Hematopoietic multipotent progenitor cell treated with erythropoietin and hydrocortisone succinate and interleukin-3 and kit ligand, for 6 days (in vitro differentiated cells): ENCODE data around the gene KLF11.

Experiments
- DNase-seq: peaks from one replicate; pipeline ENCODE4 v3.0.0-alpha.2; 2015

KLF11 gene

DNA sequence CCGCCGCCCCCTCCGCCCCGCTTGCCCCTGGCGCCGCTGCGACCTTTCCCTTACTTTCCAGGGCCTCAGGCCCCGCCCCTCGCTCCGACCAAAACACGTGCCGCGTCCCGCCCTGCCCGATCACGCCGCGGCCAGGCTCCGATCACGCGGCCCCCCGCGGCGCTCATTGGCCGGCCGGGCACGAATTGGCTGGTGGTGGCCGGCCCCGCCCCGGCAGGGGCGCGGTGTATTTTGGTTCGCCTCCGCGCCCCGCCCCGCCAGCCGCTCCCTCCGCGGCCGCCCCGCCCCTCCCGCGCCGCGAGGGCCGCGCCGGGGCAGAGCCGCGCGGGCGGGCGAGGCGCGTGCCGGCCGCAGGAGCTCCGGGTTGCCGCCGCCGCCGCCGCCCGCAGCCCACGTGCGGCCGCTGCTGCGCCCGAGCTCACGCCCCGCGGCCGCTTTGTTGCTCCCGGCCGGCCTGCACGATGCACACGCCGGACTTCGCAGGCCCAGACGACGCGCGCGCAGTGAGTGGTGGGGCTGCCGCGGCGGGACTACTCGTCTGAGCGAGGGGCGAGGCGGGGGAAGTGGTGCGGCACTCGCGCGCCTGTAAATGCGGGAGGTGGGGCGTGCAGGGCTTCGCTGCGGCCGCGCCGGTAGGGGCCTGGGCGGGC is at the start of gene KLF11:
Gene KLF11 (plus strand): TSS at position 295 of the 650 bp plus-strand sequence. CDS start 167 bp downstream, at position 462.
- DNase-seq = peak; percentile 92

DNA sequence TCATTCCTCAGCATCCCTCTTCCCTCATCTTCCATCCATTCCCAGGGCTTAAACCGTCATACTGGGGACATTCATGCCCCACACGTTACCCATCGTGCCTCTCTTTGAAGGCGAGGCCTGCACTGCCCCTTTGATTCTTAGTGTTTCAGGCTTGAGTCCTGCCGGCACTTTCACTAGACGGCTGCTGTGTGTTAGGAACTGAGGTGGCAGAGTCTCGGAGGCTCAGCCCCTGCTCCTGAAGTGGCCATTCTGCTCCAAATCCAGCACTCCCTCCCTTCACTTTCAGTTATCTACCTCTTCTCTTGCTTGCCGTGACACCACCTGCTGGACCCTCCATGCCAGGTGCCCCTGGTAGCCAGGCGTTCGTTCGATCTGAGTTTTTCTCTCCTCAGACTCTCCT is 48.9 kb upstream of the KLF11 start:
- DNase-seq = no peak

DNA sequence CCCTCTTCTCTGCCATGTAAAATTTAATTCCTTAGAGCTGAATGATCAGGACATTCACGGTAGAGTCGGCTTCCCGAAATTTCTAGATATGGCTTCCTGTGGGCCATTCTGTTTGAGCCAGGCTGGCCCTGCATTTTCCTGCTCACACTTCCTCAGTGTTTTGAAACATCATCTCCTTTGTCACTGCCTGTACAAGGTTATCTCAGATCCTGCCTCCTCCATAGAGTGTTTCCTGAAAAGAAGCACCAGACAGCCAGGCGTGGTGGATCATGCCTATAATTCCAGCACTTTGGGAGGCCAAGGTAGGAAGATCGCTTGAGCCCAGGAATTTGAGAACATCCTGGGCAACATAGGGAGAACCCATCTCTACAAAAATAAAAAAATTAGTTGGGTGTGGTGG is 48.3 kb upstream of the KLF11 start:
- DNase-seq = no peak

DNA sequence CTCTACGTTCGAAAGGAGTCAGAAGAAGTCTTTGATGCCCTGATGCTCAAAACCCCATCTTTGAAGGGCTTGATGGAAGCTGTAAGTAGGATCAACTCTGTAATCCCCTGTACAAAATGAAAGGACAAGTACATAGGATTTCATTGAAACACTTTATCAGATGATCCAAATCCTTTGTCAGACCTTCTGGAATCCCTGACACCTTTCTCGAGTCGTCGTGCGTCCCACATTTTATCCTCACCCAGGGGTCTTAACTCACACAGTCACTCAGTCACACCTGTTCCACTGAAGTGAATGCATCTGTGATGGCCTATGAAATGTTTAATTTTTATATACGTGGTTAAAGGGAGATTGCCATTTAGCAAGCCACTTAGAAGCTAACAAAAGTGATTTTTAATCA is 47.0 kb upstream of the KLF11 start:
- DNase-seq = no peak

DNA sequence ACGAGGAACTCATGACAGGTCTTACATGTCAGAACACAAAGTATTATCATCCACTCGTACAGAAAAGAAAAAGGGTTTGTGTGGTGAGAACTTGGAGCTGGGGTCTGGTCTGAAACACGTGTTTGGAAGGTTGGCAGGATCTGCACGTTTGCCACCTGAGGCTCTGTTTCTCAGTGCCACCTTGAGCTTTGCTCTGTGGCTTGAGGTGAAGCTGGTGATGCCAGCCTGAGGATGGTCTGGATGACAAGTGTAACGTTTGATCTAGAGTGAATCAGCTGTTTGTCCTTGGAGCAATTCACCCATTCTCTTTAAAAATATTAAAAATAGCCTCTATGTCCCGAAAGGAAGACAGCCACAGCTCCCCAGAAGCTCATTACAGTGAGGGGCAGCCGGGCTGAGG is 45.4 kb upstream of the KLF11 start:
- no peak for DNase-seq

DNA sequence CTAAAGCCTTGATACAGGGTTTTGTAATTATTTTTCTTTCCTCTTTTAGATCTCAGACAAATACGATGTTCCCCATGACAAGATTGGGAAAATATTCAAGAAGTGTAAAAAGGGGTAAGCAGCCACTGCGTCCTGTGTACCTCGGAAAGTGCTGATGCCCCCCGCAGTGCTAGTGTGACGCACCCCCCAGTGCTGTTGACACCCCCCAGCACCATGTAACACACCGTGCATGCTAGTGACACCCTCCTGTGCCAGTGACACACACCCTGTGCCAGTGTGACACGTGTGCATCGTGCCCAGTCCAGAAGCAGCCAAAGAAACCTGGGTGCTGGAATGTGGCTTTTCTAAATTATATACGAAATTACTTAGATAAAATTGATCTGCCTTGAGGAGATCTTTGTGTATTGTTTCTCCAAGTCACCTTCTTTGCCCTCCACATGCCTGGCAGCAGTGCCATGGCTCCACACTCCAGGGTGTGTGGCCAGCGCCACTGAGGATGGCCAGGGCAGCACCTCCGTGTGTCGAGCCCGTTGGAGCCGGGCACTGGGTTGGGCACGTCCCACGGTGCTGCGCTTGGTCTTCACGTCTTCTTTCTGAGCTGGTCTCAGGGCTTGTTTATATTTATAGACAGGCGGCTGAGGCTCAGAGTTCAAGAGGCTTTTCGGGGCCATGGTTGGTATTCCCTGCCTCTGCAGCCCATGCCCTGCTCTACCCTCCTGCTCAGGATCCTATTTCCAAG is 44.3 kb upstream of the KLF11 start:
- no peak for DNase-seq

DNA sequence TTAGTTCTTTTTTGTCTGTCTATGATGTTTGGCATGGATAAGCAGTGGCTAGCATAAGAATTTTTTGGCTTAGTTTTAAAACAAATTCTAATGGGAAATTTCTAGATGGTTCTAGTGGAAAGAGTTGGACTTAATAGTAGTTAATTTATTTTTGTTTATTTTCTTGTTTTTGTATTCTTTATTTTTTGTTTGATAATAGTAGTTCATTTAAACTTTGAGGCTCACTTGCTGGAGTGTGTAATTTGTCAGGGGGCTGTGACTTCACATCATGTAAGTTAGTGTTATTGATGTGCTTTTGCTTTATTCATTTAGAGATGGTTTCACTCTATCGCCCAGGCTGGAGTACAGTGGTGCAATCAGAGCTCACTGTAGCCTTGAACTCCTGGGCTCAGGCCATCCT is 43.7 kb upstream of the KLF11 start:
- no peak for DNase-seq

DNA sequence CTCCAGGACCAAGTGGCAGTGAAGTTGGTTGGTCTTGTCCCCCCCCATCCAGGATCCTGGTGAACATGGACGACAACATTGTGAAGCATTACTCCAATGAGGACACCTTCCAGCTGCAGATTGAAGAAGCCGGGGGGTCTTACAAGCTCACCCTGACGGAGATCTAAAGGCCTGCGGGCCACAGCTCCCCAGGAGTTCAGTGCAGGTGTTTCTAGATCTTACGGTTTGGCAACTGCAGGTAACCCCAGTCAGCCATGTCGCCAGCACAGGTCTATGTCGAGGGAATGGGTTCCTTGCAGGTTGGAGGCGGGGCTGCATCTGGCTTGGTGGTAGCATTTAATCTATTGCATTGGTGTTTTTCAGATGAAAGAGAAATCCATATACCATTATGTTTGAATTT is 42.8 kb upstream of the KLF11 start:
- DNase-seq = no peak

DNA sequence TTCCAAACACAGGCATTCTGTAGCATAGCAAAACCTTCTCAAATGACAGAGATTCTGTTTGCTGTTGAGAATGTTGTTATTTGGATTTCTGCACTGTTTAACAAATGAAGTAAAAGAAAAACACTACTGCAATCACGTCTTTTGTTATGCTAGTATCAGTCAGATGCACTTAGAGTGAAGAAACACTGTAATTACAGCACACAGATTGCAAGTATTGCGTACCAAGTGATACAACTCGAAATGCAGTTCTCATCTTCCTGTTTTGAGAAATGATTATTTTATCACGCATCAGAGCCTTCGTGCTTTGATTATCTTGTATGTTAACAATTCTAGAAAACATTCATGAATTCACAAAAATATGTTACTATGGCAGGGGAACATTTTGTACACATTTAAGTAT is 41.8 kb upstream of the KLF11 start:
- no peak for DNase-seq

DNA sequence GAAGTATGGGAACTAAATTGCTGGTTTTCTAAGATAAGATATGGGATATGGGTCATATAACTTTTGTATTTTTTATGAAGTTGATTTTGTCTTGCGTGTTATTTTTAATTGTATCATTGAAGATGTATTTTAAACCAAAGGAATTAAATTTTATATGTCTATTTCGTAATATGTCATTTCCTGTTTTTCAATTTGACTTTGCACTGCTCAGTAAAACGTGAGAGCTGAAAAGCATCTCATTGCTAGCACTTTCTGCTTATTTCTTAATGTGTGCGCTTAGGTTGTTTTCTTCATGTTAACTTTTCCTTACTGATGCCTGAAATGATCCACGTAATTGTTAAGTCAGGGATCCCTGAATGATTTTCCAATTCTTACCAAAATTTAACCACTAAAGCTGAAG is 41.2 kb upstream of the KLF11 start:
- no peak for DNase-seq

DNA sequence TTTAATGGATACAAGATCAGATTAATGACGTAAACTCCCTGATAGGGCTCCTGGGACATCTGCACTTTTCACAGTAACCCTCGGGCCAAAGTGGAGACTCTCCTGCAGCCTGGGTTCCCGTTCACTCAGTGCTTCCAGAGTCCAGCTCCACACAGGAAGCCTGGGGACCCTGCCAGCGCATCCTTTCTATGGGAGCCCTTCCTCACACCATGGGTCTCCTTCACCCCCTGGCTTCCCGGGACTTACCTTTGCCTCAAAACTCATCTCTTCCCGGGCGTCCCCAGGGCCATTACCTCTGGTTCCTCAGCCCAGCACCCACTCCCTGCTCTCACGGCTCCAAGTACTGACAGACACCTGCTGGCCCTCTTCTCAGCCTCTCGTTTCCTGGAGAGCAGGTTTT is 40.7 kb upstream of the KLF11 start:
- no peak for DNase-seq

DNA sequence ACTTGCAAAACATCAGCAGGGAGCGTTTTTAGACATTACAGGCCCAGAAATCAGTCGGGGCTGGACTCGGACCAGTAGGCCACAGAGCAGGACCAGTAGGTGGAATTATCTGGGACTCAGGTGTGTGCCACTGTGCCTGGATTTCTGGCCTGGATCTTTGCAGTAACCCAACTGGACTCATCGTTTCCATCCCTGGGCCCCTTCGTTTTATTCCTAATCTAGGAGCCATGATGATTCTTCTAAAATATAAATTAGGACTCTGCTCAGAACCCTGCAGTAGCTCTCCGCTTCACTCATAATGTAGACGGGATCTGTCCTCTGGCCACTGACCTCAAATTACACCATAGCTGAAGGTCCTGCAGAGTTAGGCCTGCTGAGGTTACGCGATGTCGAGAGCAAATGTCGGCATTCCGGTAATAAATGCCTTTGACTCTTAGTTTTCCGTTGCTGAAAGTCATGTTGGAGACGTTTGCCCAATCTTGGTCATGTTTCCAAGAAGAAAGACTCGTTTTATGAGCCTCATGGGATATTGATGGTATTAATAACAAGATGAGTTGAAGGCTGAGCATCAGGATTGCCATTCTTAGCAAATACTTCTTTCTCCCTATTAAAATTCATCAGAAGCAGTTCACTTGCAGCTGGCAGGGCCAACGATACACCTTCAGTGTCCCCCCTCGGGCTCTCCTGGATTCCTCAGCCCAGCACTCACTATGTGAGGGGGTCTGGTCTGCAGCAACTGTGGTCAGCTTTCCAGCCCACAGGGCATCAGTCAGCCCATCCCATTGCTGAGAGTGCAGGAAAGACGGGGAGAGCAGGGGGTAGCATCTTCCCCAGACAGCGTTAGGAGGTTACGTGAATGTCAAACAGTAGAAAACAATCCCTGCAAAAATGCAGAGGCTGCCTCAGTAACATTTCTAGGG is 39.9 kb upstream of the KLF11 start:
- DNase-seq = no peak

DNA sequence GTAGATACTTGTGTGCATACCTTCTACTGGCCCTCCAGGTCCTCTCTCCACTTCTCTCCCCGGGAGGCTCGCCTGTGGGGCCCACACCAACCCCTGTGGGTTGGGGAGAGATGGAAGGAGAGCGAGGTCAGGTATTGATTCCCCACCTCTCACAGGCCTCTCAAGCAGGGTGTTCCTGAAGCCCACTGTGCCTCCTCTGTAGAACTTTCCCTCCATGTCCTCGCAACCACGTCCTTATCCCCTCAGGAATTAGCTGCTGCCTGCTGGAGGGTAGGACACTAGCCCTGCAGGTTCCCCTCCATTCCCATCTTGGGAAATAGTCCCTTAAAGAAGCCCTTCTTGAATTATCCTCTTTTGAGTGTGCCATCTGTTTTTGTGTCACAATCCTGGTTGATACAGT is 38.9 kb upstream of the KLF11 start:
- DNase-seq = no peak

DNA sequence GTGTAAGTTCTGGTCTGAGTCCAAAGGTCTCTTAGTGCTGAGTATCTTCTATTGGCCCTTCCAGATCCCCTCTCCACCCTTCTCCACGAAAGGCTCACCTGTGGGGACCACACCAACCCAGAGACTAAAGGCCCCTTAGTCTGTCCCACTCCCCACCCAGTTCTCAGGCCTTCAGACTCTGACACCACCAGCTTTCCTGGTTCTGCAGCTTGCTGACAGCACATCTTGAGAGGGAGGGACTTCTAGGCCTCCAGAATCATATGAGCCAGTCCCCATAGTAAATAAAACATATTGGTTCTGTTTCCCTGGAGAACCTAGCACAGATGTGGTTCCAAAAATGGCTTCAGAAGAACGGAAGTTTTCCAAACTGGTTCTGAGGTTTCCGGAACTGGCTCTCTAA is 38.5 kb upstream of the KLF11 start:
- DNase-seq = no peak

DNA sequence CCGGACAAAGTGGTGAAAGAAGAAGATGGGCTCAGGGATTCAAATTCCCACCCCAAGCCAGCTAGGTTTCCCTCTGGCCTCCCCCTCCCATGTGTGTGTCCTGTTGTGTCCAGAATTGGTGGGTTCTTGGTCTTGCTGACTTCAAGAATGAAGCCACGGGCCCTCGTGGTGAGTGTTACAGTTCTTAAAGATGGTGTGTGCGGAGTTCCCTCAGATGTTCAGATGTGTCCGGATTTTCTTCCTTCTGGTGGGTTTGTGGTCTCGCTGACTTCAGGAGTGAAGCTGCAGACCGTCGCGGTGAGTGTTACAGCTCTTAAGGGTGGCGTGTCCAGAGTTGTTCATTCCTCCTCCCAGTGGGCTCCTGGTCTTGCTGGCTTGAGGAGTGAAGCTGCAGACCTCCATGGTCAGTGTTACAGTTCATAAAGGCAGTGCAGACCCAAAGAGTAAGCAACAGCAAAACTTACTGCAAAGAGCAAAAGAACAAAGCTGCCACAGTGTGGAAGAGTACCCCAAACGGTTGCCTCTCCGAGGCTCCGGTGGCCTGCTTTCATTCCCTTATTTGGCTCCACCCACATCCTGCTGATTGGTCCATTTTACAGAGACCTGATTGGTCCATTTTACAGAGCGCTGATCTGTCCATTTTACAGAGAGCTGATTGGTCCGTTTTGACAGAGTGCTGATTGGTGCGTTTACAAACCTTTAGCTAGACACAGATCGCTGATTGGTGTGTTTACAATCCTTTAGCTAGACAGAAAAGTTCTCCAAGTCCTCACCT is 37.7 kb upstream of the KLF11 start:
- DNase-seq = no peak

DNA sequence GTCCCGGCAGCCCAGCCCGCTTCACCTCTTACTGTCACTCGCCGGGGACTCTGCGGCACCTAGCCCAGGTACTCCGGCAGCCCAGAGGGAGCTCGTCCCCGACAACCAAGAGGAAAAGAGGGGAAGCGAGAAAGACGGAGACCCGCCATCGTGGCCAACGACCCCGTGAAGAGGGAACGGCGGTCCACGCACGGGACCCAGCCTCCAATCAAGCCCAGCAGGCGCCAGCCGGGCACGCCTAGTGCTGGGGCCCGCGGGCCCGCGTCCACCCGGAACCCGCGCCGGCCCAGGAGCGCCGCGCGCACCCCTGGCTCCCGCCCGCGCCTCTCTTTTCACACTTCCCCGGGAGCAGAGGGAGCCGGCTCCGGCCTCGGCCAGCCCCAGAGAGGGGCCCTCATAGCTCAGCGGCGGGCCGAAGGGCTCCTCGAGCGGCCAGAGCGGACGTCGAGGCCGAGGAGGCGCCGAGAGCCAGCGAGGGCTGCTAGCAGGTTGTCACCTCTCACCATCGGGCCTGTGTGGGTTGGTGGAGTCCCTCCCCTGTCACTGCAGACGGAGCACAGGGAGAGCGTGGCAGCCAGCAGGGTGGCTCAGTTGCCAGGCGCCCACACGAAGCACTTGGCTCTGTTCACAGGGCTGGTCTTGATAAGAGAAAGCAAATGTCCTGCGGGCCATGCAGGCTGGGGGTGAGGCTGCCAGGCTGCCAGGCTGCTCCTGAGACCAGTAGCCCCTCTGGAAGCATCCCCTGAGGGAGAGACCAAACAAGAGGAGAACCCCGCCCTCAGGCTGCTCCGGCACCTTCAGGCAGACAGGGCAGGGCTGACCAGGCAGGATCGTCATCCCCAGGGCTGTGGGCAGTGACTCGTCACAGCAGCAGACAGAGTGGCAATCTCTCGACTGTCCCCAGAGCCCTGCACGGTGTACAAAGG is 36.9 kb upstream of the KLF11 start:
- DNase-seq = peak; percentile 61

DNA sequence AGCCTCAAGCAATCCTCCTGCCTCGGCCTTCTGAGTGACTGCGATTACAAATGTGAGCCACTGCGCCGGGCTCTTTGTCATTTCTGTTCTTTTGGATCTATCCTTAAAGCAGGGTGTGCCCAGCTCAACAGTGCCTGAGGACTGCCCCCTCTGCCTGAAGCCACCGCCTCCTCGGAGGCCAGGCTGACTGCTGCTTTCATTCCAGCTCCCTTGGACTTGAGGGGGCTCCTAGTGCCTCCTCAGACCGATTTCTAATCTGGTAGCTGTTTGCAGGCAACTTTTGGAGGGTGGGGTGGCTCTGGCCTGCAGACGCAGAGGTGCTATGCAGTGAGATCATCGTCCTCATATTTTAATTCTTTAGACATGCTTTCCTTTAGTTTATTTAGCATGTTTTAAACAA is 35.9 kb upstream of the KLF11 start:
- no peak for DNase-seq

DNA sequence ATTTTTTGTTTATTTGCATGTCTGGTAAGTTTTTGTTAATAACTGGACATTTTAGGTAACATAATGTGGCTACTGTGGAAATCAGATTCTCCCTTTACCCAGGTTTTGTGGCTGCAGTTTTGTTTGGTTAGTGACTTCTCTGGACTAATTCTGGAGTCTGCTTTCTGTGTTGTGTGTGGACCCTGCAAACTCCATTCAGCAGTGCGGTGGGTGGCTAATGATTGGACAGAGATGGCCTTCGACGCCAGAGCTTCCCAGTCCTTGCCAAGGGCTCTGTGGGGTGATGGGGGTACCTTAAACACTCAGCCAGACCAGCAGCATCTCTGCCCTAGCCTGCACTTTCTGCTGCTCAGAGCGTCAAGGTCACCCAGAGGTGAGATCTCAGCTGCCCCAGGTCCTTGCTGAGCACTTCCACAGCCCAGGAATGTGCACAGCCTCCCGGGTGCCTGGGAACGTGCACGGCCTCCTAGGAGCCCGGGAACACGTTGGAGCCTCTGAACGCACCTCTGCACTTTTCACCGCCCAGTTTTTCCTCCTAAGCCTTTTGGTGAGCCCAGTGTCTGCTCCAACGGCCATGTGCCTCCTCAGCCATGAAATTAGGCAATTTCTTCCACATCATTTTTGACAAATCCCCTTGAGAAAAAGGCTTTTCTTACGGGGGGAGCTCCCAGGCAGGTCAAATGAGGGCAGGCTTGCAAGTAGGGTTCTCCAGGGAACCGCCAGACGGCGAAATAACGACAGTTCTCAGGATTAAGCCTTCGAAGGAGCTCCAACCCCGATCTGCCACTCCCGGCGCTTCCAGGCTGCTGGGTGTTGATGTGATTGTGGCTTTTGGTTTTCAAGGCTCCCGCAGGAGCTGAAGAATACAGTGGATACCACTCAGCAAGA is 35.2 kb upstream of the KLF11 start:
- no peak for DNase-seq

DNA sequence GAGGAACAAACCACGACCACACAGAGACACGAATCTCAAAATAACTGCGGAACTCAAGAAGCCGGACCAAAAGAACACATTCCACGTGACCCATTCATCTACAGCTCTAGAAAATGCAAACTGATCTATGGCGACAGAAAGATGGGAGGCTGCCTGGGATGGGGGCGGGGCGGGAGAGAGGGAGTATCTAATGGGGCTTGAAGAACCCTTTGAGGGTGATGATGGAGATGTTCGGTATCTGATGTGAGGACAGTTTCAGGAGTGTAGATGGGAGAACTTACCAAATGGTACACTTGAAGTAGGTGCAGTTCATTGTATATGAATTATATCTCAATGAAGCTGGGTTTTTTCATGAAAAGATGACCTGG is 34.6 kb upstream of the KLF11 start:
- no peak for DNase-seq

DNA sequence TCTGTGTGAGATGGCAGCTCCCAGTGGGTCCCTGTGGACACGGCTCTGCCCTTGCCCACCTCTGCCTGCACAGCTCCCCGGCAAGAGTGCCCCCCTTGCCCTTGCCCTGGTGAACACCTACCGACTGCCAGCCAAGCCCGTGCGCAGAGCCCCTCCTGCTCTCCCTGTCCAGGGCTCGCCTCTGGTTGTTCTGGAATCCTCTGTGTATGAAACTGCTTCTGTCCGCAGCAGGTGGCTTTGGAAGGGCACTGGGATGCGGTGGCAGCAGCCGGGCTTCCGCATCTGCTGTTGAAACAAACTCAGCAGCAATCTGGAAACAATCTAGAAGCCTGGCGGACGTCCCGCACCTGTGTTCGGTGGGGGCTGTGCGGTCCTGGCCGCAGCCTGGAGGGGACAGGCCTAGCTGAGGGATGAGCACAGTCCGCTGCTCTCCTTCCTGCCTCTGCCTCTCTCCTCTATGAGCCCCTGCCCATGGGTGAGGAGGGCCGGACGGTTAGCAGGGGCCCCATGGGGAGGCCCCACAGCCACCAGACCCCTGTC is 34.0 kb upstream of the KLF11 start:
- DNase-seq = no peak
